Activated CD4-positive, alpha-beta T cell treated with anti-CD3 and anti-CD28 coated beads, Interleukin-2, amount 50 U/mL, for 24 hours (primary cell): ENCODE results near the gene EIF4E3.

Experiments
- DNase-seq, 2 donors: peaks; one replicate each; pipeline ENCODE4 v3.0.0-alpha.2; 2020; ENCODE audit warnings: low read depth in 1 of 2, low spot score in 1 of 2

Gene EIF4E3

DNA sequence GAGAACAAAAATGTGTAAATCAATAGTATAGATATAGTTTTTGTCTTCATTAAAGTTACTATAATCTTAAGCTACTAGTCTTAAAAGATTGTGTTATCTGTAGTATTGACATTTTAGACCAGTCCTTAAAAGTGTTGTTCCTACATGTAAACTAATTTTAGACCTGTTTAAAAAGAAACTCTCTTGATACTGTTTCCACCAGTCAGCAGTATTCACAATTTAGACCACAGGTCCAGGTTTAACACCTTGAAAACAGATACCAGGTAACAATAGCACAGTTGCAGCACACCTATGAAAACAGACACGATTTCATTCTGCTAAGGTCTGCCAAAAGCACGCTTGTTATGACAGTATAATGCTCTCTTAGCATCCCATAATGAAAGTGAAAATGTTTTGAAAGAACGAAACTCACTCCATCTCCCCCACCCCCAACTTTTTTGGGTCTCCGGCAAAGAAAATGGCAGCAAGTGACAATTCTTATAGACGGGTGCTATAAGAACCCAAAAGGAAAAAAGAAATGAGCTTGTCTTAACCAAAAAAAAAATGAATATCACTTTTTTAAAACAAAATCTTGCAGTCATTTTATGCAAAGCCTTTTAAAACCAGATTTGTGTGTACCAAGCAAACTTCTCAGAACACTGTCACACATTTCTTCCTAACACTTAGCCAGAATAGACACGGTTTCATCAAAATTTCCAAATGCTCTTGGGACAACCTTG is 1.6 kb downstream of the EIF4E3 start:
- DNase-seq: peak in 1 of 2 donors; percentile 52

DNA sequence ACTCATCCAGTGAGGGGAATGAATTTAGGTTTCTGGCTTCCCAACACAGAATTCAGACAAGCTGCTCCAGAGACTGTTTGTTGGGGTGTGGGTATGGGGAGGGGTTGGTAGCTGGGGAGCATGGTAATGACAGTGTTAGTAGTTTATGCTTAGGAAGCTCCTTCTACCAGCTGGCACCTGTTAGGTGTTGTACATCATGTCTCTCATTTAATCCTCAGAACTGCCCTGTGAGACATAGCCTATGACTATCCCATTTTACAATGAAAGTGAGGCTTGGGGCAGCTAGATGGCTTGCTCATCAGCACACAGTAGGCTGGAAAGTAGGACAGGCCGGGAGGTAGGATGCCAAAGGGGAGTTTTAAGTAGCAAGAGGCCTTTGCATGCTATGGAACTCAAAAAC is 2.5 kb downstream of the EIF4E3 start:
- DNase-seq: no peak

DNA sequence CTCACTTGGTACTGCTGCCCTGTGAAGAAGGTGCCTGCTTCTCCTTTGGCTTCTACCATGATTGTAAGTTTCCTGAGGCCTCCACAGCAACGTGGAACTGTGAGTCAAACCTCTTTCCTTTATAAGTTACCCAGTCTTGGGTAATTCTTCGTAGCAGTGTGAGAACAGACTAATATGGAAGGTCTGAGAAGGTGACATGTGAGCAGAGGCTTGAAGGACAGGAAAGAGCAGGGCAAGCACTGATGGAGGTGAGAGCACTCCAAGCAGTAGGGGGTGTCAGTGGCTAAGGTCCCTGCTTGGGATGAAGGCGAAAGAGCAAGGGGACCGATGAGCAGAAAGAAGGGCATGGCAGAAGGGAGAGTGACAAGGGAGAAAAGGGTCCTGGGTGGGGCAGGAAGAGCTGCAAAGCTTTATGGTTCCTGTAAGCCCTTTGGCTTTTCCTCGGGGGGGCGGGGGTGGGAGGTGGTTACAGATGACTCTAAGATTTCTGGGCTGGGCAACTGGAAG is 3.5 kb downstream of the EIF4E3 start:
- DNase-seq: no peak

DNA sequence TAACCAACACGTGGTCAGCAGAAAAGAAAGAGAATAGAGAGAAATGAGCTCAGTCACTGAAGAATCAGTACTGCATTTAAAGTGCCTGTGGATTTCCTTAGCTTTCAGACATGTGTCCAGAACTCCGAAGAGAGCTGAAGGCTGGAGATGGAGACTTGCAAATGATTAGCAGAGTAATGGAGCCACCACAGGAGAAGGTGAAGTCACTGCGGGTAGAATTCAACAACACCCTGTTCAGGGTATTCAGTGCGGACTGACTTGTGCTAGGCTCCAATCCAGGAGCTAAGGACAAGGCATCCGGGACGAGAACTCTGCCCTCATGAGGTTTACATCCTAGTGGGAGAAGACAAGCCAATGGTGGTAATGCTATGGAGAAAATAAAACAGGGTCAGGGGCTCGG is 4.2 kb downstream of the EIF4E3 start:
- no peak for DNase-seq

DNA sequence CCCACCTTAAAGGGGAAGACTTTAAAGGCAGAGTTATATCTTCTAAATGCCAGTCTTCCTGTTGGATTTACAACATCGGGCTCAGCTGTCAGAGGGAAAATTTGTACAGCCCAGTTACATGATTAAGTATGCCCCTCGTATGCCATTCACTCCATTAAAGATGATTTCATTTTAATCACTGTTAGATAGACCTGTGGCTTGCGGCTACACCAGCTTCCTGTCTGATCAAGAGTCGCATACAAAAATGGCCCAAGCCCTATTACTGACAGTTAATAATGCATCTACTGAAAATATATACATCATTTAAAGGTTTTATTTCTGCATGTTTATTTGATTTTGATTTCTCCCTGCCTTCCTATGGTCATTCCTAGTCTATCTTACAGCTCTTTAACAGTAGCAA is 7.1 kb downstream of the EIF4E3 start:
- DNase-seq: no peak

DNA sequence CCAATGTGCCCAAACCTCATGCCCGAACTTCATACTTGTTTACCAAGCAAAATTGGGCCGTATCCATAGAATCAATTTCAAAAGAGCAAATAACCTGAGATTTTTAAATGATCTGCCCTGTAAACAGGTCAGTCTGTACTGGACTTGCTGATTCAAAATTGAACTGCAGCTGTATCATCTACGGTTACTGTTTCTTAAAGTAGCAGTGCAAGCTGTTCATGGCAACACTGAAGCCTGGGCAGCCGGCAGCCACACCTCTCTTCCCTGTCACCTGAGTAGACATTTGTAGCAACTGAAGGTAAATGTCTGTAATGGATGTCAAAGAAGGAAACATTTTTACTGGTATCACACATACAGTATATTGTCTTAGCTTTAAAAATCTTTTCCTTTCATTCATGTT is 10.6 kb downstream of the EIF4E3 start:
- DNase-seq: no peak

DNA sequence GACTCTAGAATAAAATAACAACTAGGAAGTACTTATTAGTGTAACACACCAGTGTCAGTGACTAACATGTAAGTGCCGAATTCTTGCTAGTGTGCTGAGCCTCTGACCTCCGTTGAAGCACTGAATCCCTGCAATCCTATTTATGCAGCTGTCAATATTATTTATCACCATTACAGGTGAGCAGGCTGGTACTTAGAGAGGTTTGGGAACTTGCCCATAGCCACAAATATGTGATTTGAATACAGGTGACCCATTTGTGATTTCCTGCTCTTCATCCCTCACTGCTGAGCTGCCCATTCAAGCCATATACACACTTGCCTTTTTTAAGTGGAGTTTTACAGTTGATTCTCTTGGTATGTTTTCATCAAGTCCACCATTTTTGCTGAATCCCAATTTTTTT is 12.2 kb downstream of the EIF4E3 start:
- DNase-seq: no peak

DNA sequence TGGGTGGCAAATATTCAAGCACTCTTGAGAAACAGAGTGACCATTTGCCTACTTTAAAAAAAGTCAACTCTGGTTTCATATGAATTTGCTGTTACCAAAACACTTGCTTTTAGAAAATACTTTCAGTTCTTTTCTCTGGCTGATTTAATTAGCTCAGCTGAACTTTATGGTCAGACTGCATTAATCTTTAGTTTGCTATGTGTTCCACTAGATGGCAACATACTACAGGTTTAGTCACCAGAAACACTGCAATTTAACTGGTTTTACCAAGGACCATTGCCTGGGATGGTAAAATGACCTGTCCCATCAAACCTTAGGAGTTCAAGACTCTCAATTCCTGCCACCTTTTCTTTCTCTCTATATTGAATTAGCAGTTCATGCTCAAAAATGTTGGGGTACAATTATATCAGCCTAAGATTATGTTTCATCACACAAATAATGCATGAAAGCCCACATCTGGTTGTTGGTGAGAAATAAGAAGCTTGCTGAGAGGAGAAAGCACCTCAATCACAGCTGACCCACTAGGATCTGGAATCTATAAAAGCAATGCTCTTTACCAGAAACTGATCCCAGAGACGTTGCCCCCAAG is 14.2 kb downstream of the EIF4E3 start:
- no peak for DNase-seq

DNA sequence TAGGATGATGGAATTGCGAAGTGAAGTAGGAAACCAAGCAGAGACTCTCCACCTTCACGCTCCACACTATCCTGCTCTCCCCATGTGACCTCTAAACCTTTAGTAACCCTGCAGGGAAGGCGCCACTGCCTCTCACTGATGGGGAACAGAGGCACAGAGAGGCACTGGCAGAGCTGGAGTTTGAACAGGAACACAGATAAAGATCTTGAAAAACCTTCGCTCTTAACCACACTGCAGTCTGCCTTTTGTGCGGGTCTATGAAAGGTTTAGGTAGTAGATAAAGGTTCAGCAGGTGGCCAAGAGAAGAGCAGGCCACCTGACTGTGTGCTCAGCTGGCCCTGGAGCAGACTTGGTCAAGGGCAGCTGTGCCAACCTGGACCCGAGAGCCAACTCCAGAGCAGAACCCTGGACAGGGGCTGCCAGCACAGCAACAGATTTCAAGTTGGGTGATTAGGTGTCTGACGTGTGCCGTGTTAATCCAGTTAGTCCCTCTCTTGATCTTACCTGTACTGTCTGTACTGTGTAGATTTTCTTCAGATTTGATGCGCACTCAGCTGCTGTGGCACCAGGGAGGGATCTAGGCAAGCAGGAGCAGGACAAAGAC is 15.2 kb downstream of the EIF4E3 start:
- no peak for DNase-seq

DNA sequence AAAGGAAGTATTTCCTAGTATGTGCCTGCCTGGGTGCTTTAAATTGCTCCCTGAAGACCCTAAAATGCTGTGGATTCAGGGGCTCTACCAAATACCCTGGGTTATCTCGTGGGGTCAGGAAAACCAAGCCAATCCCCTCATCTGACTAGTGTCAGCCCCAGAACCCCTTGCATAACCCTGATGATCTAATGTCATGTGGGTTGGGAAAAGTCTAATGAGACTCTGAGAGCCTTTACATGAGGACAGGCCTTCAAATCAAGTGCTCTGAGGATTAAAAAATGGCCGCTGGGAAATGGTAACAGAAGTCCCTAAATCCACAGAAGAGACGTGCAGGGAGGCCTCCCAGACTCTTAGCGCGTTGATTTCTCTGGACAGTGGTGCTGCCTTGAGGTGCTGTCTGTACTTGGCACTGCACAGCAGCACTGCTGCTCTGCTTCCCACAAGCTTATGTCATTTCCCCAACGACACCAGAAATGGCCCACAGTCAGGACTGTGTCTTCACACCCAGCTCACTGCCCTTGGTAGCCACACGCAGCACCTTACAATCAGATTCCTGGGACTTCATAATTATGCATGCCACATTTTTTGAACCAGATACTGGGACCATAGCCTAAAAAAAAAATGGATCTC is 16.6 kb downstream of the EIF4E3 start:
- DNase-seq: no peak

DNA sequence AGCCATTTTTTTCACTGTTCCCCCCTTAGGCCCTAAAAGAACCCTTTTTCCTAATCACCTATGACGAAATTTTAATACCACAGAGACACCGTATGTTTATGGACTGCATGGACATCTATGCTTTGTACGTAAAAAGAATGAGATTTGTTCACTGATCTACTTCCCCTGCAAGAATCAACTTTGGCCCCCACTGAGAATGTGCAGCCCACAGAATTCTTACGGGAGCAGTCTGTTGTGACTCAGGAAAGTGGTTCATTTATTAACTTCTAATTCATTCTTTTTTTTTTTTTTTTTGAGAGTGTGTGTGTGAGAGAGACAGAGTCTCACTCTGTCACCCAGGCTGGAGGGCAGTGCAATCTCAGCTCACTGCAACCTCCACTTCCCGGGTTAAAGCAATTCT is 17.6 kb downstream of the EIF4E3 start:
- no peak for DNase-seq

DNA sequence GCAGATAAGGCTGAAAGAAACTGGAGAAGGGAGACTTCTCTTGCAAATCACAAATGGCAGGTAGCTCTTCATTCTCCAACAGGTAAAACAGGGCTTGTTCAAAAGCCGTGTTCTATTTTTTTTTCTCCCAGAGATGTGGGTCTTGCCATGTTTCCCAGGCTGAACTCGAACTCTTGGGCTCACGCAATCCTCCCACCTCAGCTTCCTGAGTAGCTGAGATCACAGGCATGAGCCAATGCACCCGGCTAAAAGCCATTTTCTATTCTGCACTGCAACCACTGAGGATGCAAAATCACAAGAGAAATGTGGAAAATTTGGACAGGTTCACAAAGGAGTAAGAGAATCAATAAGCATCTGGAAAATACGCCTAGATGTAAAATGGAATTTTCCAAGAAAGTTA is 19.5 kb downstream of the EIF4E3 start:
- DNase-seq: no peak

DNA sequence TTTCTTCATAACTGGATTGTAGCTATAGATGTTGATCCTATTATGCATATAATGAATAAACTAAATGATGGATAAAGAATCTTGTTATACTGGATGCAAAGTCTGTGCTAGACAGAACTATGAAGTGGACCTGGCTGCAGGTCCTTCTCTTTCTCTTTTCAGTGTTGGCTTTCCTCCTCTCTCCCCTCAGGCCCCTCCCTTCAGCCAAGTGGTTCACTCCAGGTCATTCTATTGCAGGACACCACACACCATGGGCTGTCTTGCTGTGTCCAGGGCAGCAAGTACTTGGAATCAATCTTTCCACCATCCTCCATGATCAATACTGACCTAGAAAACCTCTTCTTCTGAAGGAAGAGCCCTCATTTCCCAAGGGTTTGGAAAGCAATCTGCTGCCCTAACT is 20.3 kb downstream of the EIF4E3 start:
- DNase-seq: no peak

DNA sequence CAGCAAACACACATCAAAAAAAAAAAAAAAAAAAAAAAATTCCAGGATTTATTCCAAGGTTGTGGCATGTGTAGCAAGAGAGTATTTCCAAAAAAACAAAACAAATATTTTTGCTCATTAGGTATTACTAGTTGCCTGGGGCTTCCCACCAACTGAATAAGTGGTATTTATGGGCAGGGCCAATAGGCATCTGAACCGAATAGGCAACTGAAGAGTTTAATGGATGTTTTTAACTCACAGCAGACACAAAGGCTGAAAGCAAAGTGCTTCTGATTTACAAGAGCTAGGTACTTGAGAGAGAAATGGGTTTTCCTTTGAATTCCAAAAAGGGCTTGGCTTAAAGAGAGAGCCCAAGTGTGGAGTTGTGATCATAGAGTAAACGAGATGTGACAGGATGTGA is 21.4 kb downstream of the EIF4E3 start:
- no peak for DNase-seq

DNA sequence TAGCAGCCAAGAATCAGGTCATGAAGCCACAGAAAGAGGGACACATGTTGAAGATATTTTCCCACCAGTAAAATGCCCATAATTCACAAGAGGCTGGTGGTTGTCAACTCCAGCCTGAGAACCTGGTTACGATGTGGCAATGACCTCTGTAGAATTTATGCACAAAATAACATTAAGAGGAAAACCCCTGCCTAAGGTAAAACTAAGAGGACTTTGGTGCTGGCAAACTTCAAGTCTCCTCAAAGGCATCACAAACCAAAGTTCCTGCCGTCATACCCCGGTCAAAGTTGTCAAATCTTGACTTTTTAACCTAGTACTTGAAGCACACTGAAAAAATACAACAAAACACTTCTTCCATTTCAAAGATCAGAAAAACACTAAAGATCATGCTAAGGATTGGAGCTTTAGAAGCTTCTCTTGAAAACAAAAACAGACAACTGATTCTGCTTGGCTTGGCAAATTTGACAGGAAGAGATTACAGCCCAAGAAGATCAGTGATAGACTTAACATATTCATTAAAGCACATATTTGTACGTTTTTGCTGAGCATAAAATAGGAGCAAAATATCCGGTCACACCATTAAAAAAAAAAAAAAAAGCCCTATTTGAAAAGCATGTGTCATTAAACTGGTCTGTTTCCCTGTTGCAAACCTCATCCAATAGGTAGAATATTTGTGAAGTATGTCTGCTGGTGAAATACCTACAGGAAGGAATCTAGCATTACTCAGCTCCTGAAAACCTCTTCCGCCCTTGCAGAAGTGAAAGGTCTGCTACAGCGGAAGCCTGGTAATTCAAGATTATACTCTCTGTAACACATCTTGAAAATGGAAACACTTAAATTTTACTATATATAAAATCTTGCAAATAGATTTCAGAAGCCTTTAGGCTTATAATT is 22.8 kb downstream of the EIF4E3 start:
- no peak for DNase-seq

DNA sequence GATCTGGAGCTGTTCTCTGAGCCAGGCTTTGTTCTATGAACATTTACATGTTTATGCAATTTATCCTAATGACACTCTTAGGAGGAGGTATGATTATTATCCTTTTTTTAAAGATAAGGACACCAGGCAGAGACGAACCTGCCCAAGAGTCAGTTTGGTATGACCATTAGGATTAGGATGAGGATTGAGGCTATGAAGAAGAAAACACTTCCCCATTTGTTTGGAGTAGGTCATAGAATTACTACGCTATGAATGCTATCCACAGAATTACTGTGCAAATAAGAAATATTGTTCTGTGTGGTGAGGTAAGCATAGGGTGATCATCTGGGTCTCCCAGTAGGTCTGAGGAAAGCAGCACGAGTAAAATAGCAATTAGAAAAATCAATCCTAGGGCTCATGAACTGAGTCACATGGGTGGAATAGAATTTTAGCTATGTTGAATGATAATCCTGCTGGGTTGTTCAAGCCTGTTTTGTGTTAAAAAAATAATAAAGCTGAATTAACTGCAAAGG is 23.9 kb downstream of the EIF4E3 start:
- no peak for DNase-seq

DNA sequence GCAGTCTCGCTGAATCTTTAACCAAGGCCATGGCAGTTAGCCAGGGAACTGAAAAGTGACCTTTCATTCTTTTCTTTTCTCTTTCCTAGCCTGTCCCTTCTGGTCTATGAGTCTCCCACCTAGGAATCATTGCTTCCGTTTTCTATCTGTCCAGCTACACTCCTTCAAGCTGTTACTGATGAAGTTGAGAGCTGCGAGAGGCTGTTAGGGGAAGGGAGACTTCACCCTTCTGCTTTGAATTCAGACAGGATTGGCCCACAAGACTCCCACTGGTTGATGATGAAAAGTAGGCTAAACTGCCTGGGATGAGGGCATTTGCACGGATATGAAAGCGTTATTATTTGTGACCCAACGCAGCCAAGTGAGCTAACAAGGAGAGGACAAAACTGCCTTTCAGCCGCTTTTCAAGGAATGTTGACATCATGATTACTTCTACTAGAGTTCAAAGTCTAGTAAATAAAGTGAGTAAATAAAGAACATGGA is 30.2 kb downstream of the EIF4E3 start:
- no peak for DNase-seq

DNA sequence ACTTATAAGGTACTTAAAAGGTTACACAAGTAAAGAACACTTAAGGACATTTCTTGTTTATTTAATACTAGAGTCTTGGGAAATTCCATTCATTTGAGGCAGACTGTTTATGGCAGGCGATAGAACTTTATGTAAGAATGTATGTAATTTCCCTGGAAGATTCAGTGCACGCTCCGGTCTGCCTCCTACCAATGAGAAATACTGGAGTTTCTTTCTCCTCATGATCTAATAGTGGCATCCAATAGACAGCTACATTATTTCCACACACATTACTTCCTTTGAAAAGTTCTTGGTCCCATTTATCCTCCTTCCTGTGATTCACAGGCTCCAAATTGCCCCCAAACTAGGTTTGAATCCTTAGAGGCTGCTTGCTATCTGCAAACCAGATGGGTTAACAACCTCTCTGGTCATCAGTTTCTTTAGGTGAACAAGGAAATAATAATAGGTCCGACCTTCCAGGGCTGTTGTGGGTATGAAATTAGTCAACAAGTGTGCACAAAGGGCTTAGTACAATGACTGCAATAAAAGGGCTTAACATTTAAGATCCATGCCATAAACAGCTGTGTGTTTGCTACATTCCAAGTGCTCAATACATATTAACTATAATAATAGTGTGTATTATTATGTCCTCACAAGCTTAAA is 30.7 kb downstream of the EIF4E3 start:
- DNase-seq: no peak

DNA sequence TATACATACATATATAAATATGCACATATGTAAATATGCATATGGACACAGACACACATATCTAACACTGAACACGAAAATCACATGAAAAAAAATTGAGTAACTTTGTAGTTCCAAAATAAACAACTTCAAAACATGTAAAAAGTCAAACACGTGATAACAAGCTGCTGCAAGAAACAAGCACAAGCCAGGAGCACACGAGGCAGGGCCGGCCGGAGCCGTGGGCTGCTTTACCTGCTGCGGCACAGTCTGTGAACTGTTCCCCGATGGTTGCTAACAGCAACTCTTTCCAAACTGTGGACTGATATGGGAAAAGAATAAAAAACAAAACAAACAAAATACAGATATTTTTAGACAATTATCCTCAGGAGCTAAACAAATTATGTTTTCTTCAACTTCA is 31.6 kb downstream of the EIF4E3 start:
- no peak for DNase-seq

DNA sequence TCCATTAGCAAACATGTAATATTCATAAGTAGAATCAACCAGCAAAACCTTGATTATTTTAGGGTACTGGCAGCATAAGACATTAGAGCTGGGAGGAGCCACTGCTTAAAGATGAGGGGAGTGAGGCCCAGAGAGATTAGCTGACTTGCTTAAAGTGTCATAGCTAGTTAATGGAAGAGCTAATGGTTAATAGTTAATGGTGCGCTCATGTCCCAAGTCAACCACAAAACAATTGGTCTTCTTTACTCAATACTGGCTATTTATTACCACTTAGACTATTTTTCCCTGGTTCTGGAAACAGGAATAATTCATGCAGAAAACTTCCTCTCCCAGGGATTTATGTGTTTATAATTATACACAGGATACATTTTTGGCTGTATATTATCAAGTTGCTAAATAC is 33.1 kb downstream of the EIF4E3 start:
- no peak for DNase-seq
